Calu3 (cell line): ENCODE results near the gene TPM1. TPM values are rescaled to one million over a fixed set of nuclear protein-coding genes. Genes with fewer than 3 reads are reported as not detected.

Experiments used
- BruUV-seq: library from RNA; stranded (reverse); fragments of 400-500 nt; replicated peaks from 2 replicates; lab custom pipeline; 2021; lab: Mats Ljungman, UMichigan
- CTCF ChIA-PET: fragments of 300-600 bp; sonication (Branson Sonifier 250); formaldehyde crosslinking; loops from one replicate; lab custom pipeline; 2022; ENCODE audit warnings: antibody characterized with exemption; lab: Charles Lee
- DNase-seq: peaks from one replicate; pipeline ENCODE4 v3.0.0; 2022
- H3K27ac Mint-ChIP-seq: one replicate; pipeline ENCODE4 v1.8.0; 2022; ENCODE audit warnings: mixed read lengths; ENCODE audit not compliant: unreplicated experiment
- H3K27me3 Mint-ChIP-seq: one replicate; pipeline ENCODE4 v1.8.0; 2022; ENCODE audit warnings: mixed read lengths; ENCODE audit not compliant: unreplicated experiment
- H3K36me3 Mint-ChIP-seq: one replicate; pipeline ENCODE4 v1.8.0; 2022; ENCODE audit warnings: mild to moderate bottlenecking, moderate library complexity, mixed read lengths; ENCODE audit not compliant: insufficient read depth, unreplicated experiment
- H3K4me1 Mint-ChIP-seq: one replicate; pipeline ENCODE4 v1.8.0; 2022; ENCODE audit warnings: mild to moderate bottlenecking, low read depth, mixed read lengths; ENCODE audit not compliant: unreplicated experiment
- H3K4me3 Mint-ChIP-seq: one replicate; pipeline ENCODE4 v1.8.0; 2022; ENCODE audit warnings: mild to moderate bottlenecking, low read depth, moderate library complexity, mixed read lengths; ENCODE audit not compliant: unreplicated experiment
- H3K9me3 Mint-ChIP-seq: one replicate; pipeline ENCODE4 v1.8.0; 2022; ENCODE audit warnings: low read depth, mixed read lengths; ENCODE audit not compliant: unreplicated experiment
- CTCF ChIP-seq: fragments of 200-600 bp; IDR thresholded peaks from one replicate; pipeline ENCODE4 v1.8.0; 2022; ENCODE audit warnings: antibody characterized with exemption; ENCODE audit not compliant: unreplicated experiment
- intact Hi-C: fragments of 100-400 bp; cut with micrococcal nuclease; formaldehyde crosslinking; loops from one replicate; pipeline ENCODE4 v1.10.0; 2022; ENCODE audit not compliant: unreplicated experiment
- total RNA-seq: library from RNA; stranded (reverse); gene quantifications from 2 replicates; pipeline ENCODE4 v1.2.3, GENCODE V29; 2022

Gene TPM1
- total RNA-seq, 1 experiment from 2014 or later: 1,158 TPM

GRCh38 chr15:63041402-63041973, 1.1 kb upstream of the TPM1 start:
- H3K9me3 Mint-ChIP-seq: no peaks in the 10 kb centered on the region
- intact Hi-C loops: loop anchor here (2.0 kb wide), 1 partner anchor 259 kb away; no protein-coding TSS in a partner anchor
- peak overlapping the region; percentile 77 for H3K27ac Mint-ChIP-seq
- no peak for TF ChIP-seq CTCF
- peaks cover 47% of the 10 kb centered on the region for H3K4me1 Mint-ChIP-seq
- CTCF ChIA-PET: interaction anchor here (1.0 kb wide), 2 partner anchors 191 to 259 kb away, joined by 3 to 5 read pairs; no protein-coding TSS in a partner anchor
- peaks cover 55% of the 10 kb centered on the region for H3K36me3 Mint-ChIP-seq
- no peaks in the 10 kb centered on the region for H3K27me3 Mint-ChIP-seq
- BruUV-seq: TSS peak; percentile 53
- no peak for DNase-seq
- H3K4me3 Mint-ChIP-seq: peak overlapping the region; percentile 98

DNA sequence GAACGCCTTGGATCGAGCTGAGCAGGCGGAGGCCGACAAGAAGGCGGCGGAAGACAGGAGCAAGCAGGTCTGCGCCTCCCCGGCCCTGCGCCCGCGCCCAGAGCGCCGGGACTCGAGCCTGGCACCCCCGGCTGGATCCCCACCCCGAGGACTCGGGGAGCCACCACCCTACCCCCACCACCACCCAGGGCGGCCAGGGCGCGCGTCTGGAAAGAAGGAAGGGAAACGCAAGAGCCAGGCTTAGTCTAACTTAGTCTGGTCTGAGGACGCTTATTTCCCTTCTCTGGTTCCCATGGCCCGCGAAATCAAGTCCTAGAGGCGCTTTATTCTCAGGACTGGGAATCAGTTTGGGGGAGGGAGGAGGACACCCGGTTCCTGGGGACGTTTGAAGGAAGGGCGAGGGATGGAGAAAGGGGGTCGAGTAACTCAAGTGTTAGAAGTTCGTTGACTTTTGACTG, 359 bp downstream of the TPM1 start:
- intact Hi-C loops: loop anchor here (1.0 kb wide), 1 partner anchor 147 kb away; no protein-coding TSS in a partner anchor
- BruUV-seq: no TSS peak
- Mint-ChIP-seq H3K4me3 (peak overlapping the region; percentile 98), H3K27ac (peak overlapping the region; percentile 77), H3K27me3 (no peaks in the 10 kb centered on the region), H3K36me3 (peaks cover 69% of the 10 kb centered on the region), H3K9me3 (no peaks in the 10 kb centered on the region), H3K4me1 (peaks cover 59% of the 10 kb centered on the region)
- CTCF ChIA-PET: interaction anchor here (0.8 to 1.7 kb wide), 4 partner anchors 23 to 194 kb away, joined by 3 to 8 read pairs (median 3); no protein-coding TSS in a partner anchor
- DNase-seq: no peak
- no peak for TF ChIP-seq CTCF

DNA sequence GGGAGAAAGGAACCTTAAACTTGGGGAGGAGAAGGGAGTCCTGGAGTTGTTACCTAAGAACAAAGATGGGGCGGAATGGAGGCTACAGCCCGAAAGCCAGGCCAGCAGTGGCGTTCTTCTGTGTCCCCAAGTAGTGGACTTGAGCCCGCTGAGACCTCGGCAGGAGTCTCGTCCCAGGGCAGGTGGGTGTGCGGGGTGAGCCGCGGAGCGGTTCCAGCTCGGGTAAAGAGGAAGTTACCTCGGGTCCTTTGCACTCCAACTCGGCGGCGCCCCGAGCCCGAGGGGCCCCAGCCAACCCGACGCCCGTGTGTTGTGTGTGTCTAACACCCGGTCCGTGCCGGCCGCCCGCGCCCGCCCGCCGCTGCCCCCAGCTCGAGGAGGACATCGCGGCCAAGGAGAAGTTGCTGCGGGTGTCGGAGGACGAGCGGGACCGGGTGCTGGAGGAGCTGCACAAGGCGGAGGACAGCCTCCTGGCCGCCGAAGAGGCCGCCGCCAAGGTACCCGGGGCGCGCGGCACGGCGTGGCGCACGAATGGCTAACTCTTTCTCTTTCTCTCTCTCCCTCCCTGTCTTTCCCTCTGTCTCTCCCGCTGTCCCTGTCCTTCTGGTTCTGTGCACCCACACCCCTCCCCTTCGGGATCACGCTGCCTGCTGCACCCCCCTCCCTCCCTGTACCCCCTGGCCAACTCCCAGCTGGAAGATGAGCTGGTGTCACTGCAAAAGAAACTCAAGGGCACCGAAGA, 959 bp downstream of the TPM1 start:
- BruUV-seq: no TSS peak
- CTCF ChIA-PET: interaction anchor here (0.8 to 2.1 kb wide), 4 partner anchors 147 to 261 kb away, joined by 3 to 21 read pairs (median 6); no protein-coding TSS in a partner anchor
- Mint-ChIP-seq H3K9me3 (no peaks in the 10 kb centered on the region), H3K27me3 (no peaks in the 10 kb centered on the region), H3K4me1 (peaks cover 55% of the 10 kb centered on the region), H3K36me3 (peaks cover 75% of the 10 kb centered on the region), H3K27ac (peak overlapping the region; percentile 77), H3K4me3 (peak overlapping the region; percentile 98)
- DNase-seq: no peak
- intact Hi-C loops: no loop called here
- TF ChIP-seq CTCF: no peak

GRCh38 chr15:63044077-63044644, 1.6 kb downstream of the TPM1 start:
- BruUV-seq: TSS peak; percentile 46

More at GRCh38 chr15:63044077-63044644, 1.6 kb downstream of the TPM1 start:
- no peaks in the 10 kb centered on the region for H3K9me3 Mint-ChIP-seq
- DNase-seq: no peak
- intact Hi-C loops: no loop called here
- H3K27me3 Mint-ChIP-seq: no peaks in the 10 kb centered on the region
- H3K36me3 Mint-ChIP-seq: peaks cover 81% of the 10 kb centered on the region
- peaks cover 57% of the 10 kb centered on the region for H3K4me1 Mint-ChIP-seq
- CTCF ChIA-PET: interaction anchor here (1.0 to 2.1 kb wide), 4 partner anchors 148 to 262 kb away, joined by 3 to 21 read pairs (median 4); no protein-coding TSS in a partner anchor
- TF ChIP-seq CTCF: no peak
- H3K27ac Mint-ChIP-seq: peak overlapping the region; percentile 77
- peak overlapping the region; percentile 98 for H3K4me3 Mint-ChIP-seq
